Stomach (tissue), 9 donors: Measurements from ENCODE around the gene UBR1. TPM values are rescaled to one million over a fixed set of nuclear protein-coding genes. Genes with fewer than 3 reads are reported as not detected.
A peak's percentile ranks its signal among the peaks of the same experiment; 100 is the strongest.
"Not testable (repeated sequence)": the region's sequence is repeated elsewhere in the genome, so short reads cannot be mapped to it uniquely, and the experiment has no call there.

Experiments used
- DNase-seq, 2 donors: peaks; one replicate each; pipeline versions ENCODE4 v3.0.0 to v3.0.0-alpha.2; 2013 to 2019
- H3K27ac ChIP-seq, 5 donors: fragments of 200-600 bp in 4 of 5; sonication (generic) in 4 of 5; one replicate each; pipeline ENCODE4 v1.5.1; 2013 to 2019; ENCODE audit warnings: mild to moderate bottlenecking in 1 of 5, moderate library complexity in 1 of 5
- H3K27me3 ChIP-seq, 3 donors: fragments of 200-600 bp; sonication (generic); one replicate each; pipeline ENCODE4 v1.5.1; 2017 to 2019; ENCODE audit warnings: mixed run types in 1 of 3
- H3K36me3 ChIP-seq, 4 donors: fragments of 200-600 bp; sonication (generic); 1 replicate in 3 of 4; 2 replicates in 1 of 4; pipeline ENCODE4 v1.5.1; 2016 to 2019
- H3K4me1 ChIP-seq, 4 donors: fragments of 200-600 bp; sonication (generic); one replicate each; pipeline ENCODE4 v1.5.1; 2016 to 2019
- H3K4me3 ChIP-seq, 4 donors: fragments of 200-600 bp; sonication (generic) in 3 of 4; one replicate each; pipeline ENCODE4 v1.5.1; 2016 to 2019; ENCODE audit warnings: mild to moderate bottlenecking in 1 of 4
- H3K9me3 ChIP-seq, 4 donors: fragments of 200-600 bp; sonication (generic); one replicate each; pipeline ENCODE4 v1.5.1; 2016 to 2019
- EP300 ChIP-seq: sonication (generic); formaldehyde crosslinking; IDR thresholded peaks from one replicate; pipeline ENCODE4 v1.6.1; 2017; ENCODE audit warnings: antibody characterized with exemption
- POLR2A ChIP-seq, 4 donors: fragments of 450-650 bp; IDR thresholded peaks; one replicate each; pipeline ENCODE4 v1.6.1; 2016; ENCODE audit warnings: antibody characterized with exemption in 4 of 4, control low read depth in 2 of 4, mild to moderate bottlenecking in 1 of 4, moderate library complexity in 1 of 4
- POLR2AphosphoS5 ChIP-seq, 3 donors: sonication (generic); formaldehyde crosslinking; IDR thresholded peaks; one replicate each; pipeline ENCODE4 v1.6.1; 2016; ENCODE audit warnings: antibody characterized with exemption in 3 of 3
- WGBS, 5 donors: extraction: QIAGEN DNeasy Blood & Tissue Kit in 3 of 5; methylation state at CpG; one replicate each; pipeline versions ENCODE4 v1.1.5 to v1.1.7; 2013 to 2018; 5-methylcytosine and 5-hydroxymethylcytosine counted together
- intact Hi-C: fragments of 100-400 bp; cut with DNase I; formaldehyde crosslinking; loops from one replicate; pipeline ENCODE4 v1.15.1; 2023; ENCODE audit warnings: low total_unique reads
- polyA plus RNA-seq, 3 donors: library from polyadenylated mRNA; stranded (reverse); fragments of 200-250 nt; gene quantifications; one replicate each; pipeline ENCODE4 v1.2.3, GENCODE V29; 2013
- total RNA-seq, 5 donors: library from RNA; depleted of rRNA; stranded (reverse); fragments of >200 nt; gene quantifications; one replicate each; pipeline versions ENCODE4 v1.1.0 to v1.2.3, GENCODE V29; 2014 to 2016
- TF ChIP-seq, protein P1 (sequence below), 7 experiments: fragments of 450-650 bp in 4 of 7; fragments of 200-600 bp in 3 of 7; sonication (generic) in 3 of 7; IDR thresholded peaks; one replicate each; pipeline ENCODE4 v1.5.1; 2016 to 2019; ENCODE audit warnings: antibody characterized with exemption in 7 of 7, control low read depth in 2 of 7, mild to moderate bottlenecking in 1 of 7
- donor health status: healthy with polysubstance abuse.
- donor health status: Bipolar disorder and iron deficiency.
- donor health status: healthy.

The UBR1 gene
- total and polyA plus RNA-seq, 8 donors, result 3.1 to 124 (median 12.3) TPM

DNA sequence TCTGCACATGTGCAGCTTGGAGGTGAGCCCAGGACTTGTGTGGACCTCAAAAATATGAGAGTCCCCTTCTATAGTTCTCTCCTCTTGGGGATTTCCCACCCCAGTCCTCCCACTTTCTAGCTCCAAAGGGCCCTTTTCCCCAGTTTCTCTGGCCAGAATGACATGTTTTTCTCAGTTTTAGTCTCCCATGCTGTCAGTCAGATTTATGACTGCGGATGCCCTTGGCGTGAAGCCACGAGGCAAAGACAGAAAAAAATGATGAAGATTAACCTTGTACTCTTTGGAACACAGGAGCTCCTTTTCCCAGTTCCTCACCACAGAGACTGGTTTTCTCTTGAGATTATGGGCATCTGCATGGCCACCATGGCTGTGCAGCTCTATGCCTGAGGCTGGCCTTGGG is 113.2 kb downstream of the UBR1 start:
- Histone ChIP-seq H3K4me1 (no peaks in the 10 kb centered on the region), H3K36me3 (peaks cover 19 to 81% (median 64%) of the 10 kb centered on the region in 4 donors), H3K27ac (peak overlapping the region in 1 of 5 donors; percentile 8), H3K4me3 (no peak overlapping the region), H3K27me3 (no peaks in the 10 kb centered on the region), H3K9me3 (no peaks in the 10 kb centered on the region)
- no peak for DNase-seq
- intact Hi-C loops, result no loop called here
- TF ChIP-seq EP300 (no peak), POLR2A (IDR thresholded peaks at IDR 0.05) (no peak), POLR2AphosphoS5 (IDR thresholded peaks at IDR 0.05) (no peak)
- TF ChIP-seq, protein P1, sequence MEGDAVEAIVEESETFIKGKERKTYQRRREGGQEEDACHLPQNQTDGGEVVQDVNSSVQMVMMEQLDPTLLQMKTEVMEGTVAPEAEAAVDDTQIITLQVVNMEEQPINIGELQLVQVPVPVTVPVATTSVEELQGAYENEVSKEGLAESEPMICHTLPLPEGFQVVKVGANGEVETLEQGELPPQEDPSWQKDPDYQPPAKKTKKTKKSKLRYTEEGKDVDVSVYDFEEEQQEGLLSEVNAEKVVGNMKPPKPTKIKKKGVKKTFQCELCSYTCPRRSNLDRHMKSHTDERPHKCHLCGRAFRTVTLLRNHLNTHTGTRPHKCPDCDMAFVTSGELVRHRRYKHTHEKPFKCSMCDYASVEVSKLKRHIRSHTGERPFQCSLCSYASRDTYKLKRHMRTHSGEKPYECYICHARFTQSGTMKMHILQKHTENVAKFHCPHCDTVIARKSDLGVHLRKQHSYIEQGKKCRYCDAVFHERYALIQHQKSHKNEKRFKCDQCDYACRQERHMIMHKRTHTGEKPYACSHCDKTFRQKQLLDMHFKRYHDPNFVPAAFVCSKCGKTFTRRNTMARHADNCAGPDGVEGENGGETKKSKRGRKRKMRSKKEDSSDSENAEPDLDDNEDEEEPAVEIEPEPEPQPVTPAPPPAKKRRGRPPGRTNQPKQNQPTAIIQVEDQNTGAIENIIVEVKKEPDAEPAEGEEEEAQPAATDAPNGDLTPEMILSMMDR (IDR thresholded peaks at IDR 0.05), result no peak
- 74 to 86% (median 78%) methylated on average over 3 of the region's 3 CpGs for WGBS, 5 donors

DNA sequence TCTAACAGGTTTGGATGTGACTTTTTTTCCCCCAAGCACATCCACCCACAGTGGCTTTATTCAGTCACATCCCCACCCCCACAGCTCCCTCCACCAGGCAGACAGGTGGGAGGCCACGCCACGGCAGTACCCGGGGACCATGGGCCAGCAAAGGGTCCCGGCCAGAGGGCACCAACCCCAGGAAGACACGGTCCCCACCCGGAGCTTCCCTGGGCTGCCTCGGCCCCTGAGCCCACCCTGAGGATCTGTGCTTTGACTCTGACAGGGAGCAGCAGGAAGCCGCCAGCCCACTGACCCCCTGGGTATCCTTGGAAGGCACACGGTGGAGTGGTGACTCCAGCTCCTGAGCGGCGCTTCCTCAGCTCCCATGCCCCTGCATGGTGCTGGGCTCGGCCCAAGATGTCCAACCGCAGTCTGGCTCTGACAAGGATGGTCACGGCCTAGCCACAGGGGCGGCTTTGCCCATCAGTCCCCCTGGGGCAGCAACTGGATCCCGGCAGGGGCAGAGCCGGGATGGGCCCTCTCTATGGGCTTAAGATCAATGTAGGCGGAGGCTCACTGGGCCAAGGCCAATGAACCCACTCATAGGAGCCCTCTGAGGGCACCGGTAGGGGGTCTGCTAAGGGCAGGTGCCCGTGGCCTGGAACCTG is 119.0 kb downstream of the UBR1 start:
- Histone ChIP-seq H3K36me3 (peaks cover 26 to 91% (median 88%) of the 10 kb centered on the region in 4 donors), H3K4me1 (no peaks in the 10 kb centered on the region), H3K9me3 (no peaks in the 10 kb centered on the region), H3K27me3 (no peaks in the 10 kb centered on the region), H3K27ac (no peak overlapping the region), H3K4me3 (no peak overlapping the region)
- WGBS, 5 donors, result 96 to 99% (median 97%) methylated on average over 16 to 20 of the region's 20 CpGs
- no peak for DNase-seq
- intact Hi-C loops, result no loop called here
- TF ChIP-seq POLR2AphosphoS5 (IDR thresholded peaks at IDR 0.05) (no peak), EP300 (no peak), POLR2A (IDR thresholded peaks at IDR 0.05) (no peak)
- TF ChIP-seq, protein P1 (IDR thresholded peaks at IDR 0.05), result no peak

DNA sequence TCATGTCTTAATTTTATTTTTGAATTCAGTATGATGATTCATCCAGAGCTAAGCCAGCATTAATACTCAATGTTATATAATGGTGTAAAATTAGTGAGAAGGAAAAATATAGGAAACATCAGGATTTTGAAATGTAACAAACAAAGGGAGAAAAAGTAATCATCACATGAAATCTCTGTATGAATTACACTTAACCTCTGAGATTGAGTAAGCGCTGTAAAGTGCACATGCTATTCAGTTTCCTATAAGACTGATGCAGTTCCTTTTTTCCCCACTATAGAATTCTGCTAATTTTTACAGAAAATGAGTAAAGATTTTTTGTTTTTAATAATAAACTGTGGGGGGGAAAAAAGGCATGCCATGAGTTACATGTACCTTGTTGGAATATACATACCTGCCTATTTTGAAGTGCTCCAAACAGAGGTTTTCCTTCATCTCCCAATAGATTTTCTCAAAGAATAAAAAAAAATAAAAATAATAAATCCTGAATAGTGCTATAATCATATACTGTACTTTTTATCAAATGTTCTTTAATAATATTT is 121.3 kb downstream of the UBR1 start:
- TF ChIP-seq POLR2A (IDR thresholded peaks at IDR 0.05), result no peak
- TF ChIP-seq, protein P1 (IDR thresholded peaks at IDR 0.05), result peak in 1 of 7 experiments; percentile 6
- no peak for TF ChIP-seq POLR2AphosphoS5 (IDR thresholded peaks at IDR 0.05)
- Histone ChIP-seq H3K9me3 (no peaks in the 10 kb centered on the region), H3K4me1 (no peaks in the 10 kb centered on the region), H3K27me3 (no peaks in the 10 kb centered on the region), H3K36me3 (peaks cover 26 to 98% (median 97%) of the 10 kb centered on the region in 4 donors), H3K27ac (no peak overlapping the region), H3K4me3 (no peak overlapping the region)
- DNase-seq, result no peak
- intact Hi-C loops, result no loop called here
- WGBS, 5 donors, result 89 to 98% (median 98%) methylated on average over 1 of the region's 1 CpG

DNA sequence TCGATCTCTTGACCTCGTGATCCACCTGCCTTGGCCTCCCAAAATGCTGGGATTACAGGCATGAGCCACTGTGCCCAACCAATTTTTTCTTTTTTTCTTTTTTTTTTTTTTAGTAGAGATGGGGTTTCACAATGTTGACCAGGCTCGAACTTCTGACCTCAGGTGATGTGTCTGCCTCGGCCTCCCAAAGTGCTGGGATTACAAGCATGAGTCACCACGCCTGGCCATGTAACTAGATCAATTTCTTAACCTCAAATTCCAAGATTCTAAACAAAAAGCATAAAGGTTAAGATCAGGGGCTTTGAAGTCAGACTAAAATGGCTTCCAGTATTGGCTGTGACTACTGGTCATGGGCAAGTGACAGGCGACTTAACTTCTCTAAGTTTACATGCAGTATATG is 126.7 kb downstream of the UBR1 start:
- H3K27me3 ChIP-seq, intact Hi-C loops, H3K4me3 ChIP-seq, H3K27ac ChIP-seq, H3K4me1 ChIP-seq, H3K9me3 ChIP-seq, DNase-seq: not testable (repeated sequence)
- 89 to 98% (median 96%) methylated on average over 6 of the region's 6 CpGs for WGBS, 5 donors
- H3K36me3 ChIP-seq, result peaks cover 19 to 98% (median 91%) of the 10 kb centered on the region in 4 donors
